Retina (tissue), 1 donor: Measurements from ENCODE around the gene PTPRS.

ENCODE experiments used
- DNase-seq: peaks from one replicate; pipeline ENCODE4 v3.0.0-alpha.2; 2016

Gene PTPRS

GRCh38 chr19:5305163-5305562 lies 35.4 kb downstream of the PTPRS start:
- no peak for DNase-seq

- DNase-seq, result no peak
Measured at GRCh38 chr19:5304486-5304885, 36.1 kb downstream of the PTPRS start.

DNA sequence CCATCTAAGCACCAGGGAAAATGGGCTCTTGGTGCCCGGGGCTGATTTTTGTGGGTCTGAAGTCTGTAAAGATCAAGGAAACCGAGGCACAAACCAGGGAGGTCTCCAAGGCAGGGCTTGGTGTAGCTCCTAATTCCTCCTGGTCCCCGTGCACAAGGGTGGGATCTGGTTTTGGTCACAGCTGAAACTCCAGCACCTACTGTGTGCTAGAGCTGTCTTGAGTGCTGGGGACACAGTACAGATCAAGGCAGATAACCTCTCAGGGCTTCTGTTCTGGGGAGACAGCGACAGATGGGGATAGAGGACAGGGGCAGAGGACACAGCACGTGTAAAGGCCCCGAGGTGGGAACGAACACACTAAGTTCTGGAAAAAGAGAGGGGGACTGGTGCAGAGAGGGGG lies 37.4 kb downstream of the PTPRS start:
- no peak for DNase-seq

DNA sequence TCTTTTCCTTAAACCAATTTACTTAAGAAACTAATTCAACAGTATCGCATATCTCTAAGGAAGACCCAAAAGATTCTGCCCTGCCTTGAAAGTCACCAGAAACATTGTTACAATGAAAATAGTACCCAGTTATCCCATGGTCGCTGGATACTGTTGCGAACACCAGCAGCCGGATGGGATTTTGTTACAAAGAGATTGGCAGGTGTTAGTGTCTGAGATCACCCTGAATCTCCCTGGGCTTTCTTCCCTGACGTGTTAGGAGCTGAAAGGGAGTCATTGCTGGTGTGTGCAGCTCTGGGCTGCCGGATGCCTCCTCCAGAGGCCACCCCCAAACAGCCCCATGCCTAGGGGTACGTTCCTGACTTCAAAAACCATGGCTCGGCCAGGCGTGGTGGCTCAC lies 38.2 kb downstream of the PTPRS start:
- DNase-seq, result no peak

- no peak for DNase-seq
Measured at GRCh38 chr19:5299137-5299536, 41.5 kb downstream of the PTPRS start.

- DNase-seq, result no peak
Measured at GRCh38 chr19:5298471-5298901, 42.1 kb downstream of the PTPRS start.

DNA sequence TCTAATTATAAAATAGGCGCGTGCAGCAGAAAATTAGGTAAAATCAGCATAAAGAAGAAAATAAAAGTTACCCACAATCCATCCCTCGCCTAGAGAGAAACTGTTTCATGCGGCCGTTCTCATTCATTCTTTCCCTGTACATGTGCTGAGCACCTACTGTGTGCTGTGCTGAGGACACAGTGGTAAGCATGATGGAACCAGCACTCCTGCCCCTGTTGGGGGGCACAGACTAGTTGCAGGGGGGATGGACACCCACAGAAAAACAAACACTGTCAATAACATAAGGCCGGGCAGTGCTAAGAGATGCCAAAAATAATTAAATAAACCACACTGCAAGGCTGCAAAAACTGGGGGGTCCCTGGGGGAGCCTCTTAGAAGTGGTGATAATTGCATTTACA lies 43.3 kb downstream of the PTPRS start:
- DNase-seq, result no peak

GRCh38 chr19:5296457-5297271 lies 43.9 kb downstream of the PTPRS start:
- no peak for DNase-seq

GRCh38 chr19:5296021-5296420 lies 44.6 kb downstream of the PTPRS start:
- no peak for DNase-seq

DNA sequence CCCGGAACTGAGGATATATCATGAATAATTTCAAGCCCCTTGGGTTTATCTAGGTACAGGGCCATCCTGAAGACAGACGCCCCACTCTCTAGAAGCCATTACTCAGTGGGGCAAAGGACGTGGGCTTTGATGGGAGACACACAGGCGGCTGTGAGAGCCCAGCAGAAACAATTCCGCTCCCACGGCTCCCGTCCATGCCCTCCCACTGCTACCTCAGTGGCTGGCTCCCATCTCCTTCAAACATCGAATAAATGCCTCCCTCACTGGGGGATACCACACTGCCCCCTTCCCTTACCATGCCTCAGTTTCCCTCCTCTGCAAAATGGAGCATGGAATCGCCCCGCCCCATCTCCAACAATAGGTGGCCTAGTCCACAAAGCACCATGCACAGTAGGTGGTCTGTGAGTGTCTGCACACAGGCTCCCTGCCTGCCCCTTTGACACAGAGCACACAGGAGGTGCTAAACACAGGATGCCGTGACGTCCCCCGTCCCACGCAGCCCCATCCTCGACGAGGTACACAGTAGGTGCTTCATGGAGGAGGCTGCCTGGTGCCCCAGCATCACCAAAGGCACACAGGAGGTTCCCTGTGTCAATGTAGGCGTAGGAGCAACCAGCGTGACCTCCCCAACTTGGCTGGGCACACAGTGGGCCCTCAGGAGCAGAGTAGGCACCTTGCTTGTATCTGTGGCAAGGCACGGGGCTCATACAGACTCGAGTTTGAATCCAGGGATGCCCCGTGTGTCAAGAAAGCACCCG lies 46.0 kb downstream of the PTPRS start:
- DNase-seq, result no peak

- DNase-seq, result peak; percentile 90
Measured at GRCh38 chr19:5293612-5294378, 46.8 kb downstream of the PTPRS start.

DNA sequence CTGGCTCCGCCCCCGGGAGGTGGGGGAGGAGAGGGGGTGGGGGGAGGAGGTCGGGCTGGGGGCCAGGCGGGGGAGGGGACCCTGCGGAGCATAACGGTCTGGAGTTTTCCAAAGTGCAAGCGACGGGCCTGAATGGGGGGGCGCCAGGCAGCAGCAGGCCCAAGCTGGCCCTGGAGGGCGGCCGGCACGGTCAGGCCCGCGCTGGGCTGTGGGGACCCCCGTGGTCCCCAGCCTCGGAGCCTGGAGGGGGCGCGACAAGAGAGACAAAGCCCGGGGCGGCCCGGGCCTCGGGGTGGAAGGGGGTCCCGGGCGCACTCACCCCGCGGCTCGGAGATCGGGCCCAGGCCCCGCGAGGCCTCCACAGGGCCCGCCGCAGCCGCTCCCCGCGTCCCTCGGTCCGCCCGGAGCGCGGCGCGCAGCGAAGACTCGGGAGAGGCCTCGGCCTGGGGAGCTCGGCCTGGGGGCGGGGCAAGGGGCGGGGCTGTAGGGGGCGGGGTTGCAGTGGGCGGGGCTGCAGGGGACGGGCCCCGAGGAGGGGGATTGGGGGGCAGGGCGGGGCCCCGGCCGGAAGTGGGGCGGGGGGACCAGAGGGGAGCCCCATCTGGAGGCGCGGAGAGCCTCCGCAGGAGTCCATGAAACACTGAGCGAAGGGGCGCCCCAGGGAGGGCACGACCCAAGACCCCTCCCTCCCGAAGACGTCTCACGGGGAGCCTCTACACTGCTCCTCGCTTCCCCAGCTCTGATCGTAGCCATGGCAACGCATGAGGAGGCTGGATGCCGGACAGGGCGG lies 47.6 kb downstream of the PTPRS start:
- peak; percentile 73 for DNase-seq

DNA sequence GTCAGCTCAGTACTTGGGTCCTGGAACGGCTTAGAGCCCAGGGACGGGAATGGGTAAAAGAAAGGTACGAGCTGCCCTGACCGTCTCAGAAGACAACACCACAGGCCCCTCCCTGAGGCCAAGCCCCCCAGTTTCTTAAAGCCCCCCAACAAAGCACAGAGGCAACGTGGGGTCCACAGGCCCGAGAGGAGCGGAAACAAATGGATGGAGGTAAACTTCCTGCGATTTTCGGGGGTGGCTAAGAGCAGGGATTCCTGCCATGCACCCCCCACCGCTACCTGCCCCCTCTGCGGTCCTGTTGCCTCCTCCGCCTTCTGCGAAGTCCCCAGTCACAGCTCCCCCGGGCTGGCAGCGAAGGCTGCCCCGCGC lies 48.2 kb downstream of the PTPRS start:
- peak; percentile 36 for DNase-seq

- no peak for DNase-seq
Measured at GRCh38 chr19:5291588-5292193, 48.9 kb downstream of the PTPRS start.
